Measurements from ENCODE around the gene OGFOD1. TPM values are rescaled to one million over a fixed set of nuclear protein-coding genes. Genes with fewer than 3 reads are reported as not detected.

Gene OGFOD1
- total RNA-seq, 4 donors from 2014 or later, result 28.8 to 58.3 (median 32.1) TPM

- Histone ChIP-seq H3K36me3 (peaks cover 5 to 100% (median 17%) of the 10 kb centered on the region in 3 donors), H3K4me1 (peaks cover 0 to 24% (median 0%) of the 10 kb centered on the region in 3 donors), H3K4me3 (no peak overlapping the region), H3K27ac (no peak overlapping the region), H3K9me3 (no peaks in the 10 kb centered on the region), H3K27me3 (no peaks in the 10 kb centered on the region)
- WGBS, 2 donors, result 76 to 85% methylated on average over 2 of the region's 2 CpGs
- intact Hi-C loops (cut with DNase I), result no loop called here
- no peak for TF ChIP-seq POLR2A (IDR thresholded peaks at IDR 0.05)
- DNase-seq, result no peak
Observed at GRCh38 chr16:56478281-56479049, 27.1 kb downstream of the OGFOD1 start.

- no peaks in the 10 kb centered on the region for H3K9me3 ChIP-seq
- H3K27ac ChIP-seq, result no peak overlapping the region
- no peak overlapping the region for H3K4me3 ChIP-seq
- H3K27me3 ChIP-seq, result no peaks in the 10 kb centered on the region
- 90 to 93% methylated on average over 1 to 2 of the region's 2 CpGs for WGBS, 2 donors
- H3K36me3 ChIP-seq, result peaks cover 5 to 100% (median 14%) of the 10 kb centered on the region in 3 donors
- DNase-seq, result no peak
- no peak for TF ChIP-seq CTCF (IDR thresholded peaks at IDR 0.05)
- no peak for TF ChIP-seq POLR2A (IDR thresholded peaks at IDR 0.05)
- intact Hi-C loops (cut with DNase I), result no loop called here
- H3K4me1 ChIP-seq, result peaks cover 0 to 24% (median 0%) of the 10 kb centered on the region in 3 donors
Observed at GRCh38 chr16:56479469-56479868, 28.1 kb downstream of the OGFOD1 start.

- TF ChIP-seq POLR2A (IDR thresholded peaks at IDR 0.05) (no peak), CTCF (IDR thresholded peaks at IDR 0.05) (no peak)
- Histone ChIP-seq H3K4me1 (peaks cover 0 to 24% (median 0%) of the 10 kb centered on the region in 3 donors), H3K36me3 (peaks cover 0 to 100% (median 3%) of the 10 kb centered on the region in 3 donors), H3K27ac (peak overlapping the region in 2 of 4 donors; percentile 31 to 42), H3K27me3 (no peaks in the 10 kb centered on the region), H3K4me3 (no peak overlapping the region), H3K9me3 (no peaks in the 10 kb centered on the region)
- 74 to 76% methylated on average over 7 of the region's 7 CpGs for WGBS, 2 donors
- no peak for DNase-seq
- intact Hi-C loops (cut with DNase I), result no loop called here
Observed at GRCh38 chr16:56480776-56481467, 29.6 kb downstream of the OGFOD1 start.

- H3K9me3 ChIP-seq, result no peaks in the 10 kb centered on the region
- peaks cover 0 to 100% (median 0%) of the 10 kb centered on the region in 3 donors for H3K36me3 ChIP-seq
- H3K4me1 ChIP-seq, result peaks cover 0 to 24% (median 0%) of the 10 kb centered on the region in 3 donors
- WGBS, 2 donors, result 77 to 100% methylated on average over 2 of the region's 2 CpGs
- H3K27me3 ChIP-seq, result no peaks in the 10 kb centered on the region
- intact Hi-C loops (cut with DNase I), result no loop called here
- peak overlapping the region in 2 of 4 donors; percentile 31 to 42 for H3K27ac ChIP-seq
- DNase-seq, result no peak
- TF ChIP-seq CTCF (IDR thresholded peaks at IDR 0.05), result no peak
- TF ChIP-seq POLR2A (IDR thresholded peaks at IDR 0.05), result no peak
- H3K4me3 ChIP-seq, result no peak overlapping the region
Observed at GRCh38 chr16:56481468-56482122, 30.2 kb downstream of the OGFOD1 start.

GRCh38 chr16:56482683-56483236 lies 31.4 kb downstream of the OGFOD1 start:
- no peaks in the 10 kb centered on the region for H3K9me3 ChIP-seq
- TF ChIP-seq CTCF (IDR thresholded peaks at IDR 0.05), result no peak
- TF ChIP-seq POLR2A (IDR thresholded peaks at IDR 0.05), result no peak
- H3K4me3 ChIP-seq, result no peak overlapping the region
- H3K27me3 ChIP-seq, result no peaks in the 10 kb centered on the region
- intact Hi-C loops (cut with DNase I), result no loop called here
- H3K4me1 ChIP-seq, result peaks cover 0 to 24% (median 0%) of the 10 kb centered on the region in 3 donors
- DNase-seq, result no peak
- WGBS, 2 donors, result 87% methylated on average over 5 of the region's 5 CpGs
- H3K27ac ChIP-seq, result no peak overlapping the region
- H3K36me3 ChIP-seq, result peaks cover 0 to 92% (median 0%) of the 10 kb centered on the region in 3 donors
